ENCODE data around the gene LRRC41.

DNA sequence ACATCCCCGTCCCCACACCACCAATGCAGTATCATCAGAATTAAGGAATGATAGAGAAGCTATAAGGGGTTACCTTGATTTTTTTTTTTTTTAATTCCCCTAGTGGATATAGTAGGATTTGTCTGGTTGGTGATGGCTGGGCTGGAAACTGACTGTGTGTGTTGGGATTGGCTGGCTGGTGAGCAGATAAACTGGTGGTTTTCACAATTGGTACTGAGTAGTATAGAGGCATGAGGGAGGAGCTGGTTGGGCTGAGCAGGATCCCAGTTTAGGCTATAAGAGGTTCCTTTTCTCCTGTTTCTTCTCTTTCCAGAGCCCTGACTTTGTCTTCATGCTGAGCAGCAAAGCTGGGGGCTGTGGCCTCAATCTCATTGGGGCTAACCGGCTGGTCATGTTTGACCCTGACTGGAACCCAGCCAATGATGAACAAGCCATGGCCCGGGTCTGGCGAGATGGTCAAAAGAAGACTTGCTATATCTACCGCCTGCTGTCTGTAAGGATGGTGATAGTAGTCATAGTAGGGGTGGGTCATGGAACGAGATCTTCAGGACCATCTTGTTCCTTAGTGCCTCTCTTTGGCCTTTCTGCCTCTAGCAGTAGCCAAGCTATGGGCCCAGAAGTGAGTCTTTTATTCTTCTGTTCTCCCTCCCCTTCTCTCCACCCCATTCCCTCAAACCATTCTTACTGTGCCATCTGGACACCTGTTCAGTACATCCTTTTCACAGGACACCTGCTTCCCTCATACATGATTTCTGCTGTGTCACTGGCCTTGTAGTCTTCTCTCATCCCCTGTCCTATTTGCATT, 29.0 kb downstream of the LRRC41 start:
- no peak for TF ChIP-seq GATA2 (IDR thresholded peaks at IDR 0.05; ENCODE audit: low read depth, low read length)
- no peak for TF ChIP-seq GATA3 (IDR thresholded peaks at IDR 0.05; ENCODE audit: low read depth, low read length)
